K562 treated with DMSO at 1 percent for 12 hours (cell line): ENCODE results near the gene A2M. TPM values are rescaled to one million over a fixed set of nuclear protein-coding genes. Genes with fewer than 3 reads are reported as not detected.

Experiments used
- total RNA-seq: library from RNA; unstranded; fragments of 300-600 nt; gene quantifications from 2 replicates; pipeline ENCODE4 v1.2.3, GENCODE V29; 2022; ENCODE audit not compliant: insufficient read depth

A2M gene
- total RNA-seq = not detected in 2 replicates

DNA sequence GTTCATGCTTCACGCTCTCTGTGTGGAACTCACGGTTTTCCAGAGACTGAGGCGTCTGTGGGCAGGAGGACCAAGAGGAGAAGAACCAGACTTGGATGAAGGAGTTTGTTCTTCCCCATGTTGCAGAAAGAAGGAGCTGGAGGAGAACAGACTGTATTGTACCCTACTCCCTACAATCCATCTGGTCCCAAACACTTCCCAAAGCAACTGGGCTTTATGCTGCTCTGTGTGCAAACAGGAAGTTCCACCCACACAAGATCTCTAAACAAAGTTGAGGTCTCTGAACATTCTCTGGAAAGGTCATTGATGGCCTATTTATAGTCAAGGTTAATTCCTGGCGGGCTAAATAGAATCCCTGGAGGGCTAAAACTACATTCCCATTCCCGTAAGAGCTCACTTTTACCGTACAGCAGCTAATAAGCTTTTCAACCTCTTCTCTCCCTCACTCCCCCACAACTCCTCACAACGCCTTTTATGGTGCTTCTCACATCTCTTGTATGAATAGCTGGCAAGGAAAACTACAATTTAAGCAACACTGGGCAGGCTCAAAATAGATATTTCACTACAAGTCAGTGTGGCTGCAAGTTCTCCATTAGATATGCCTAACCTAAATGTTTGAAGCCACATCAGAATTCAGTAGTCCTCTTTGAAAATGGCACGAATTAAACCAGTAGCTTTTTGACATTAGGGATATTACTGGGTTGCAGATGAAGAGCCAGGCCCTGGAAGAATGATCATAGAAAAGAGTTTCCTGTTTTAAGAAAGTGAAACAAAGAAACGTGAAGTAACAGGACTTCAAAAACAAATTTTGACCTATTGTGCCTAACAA is at the start of gene A2M:
Gene A2M, minus strand, starts transcription at position 189 of the 829 bp plus-strand sequence. Its CDS starts 70 bp downstream, at position 119.

Other genes starting within 250 kb of the A2M start
- gene PHC1, start 201.4 kb downstream of the A2M start, total RNA-seq = 2.7 and 11.5 TPM in 2 replicates
- 44.2 and 71.9 TPM in 2 replicates for gene M6PR, start 166.3 kb downstream of the A2M start, total RNA-seq
- 1.9 and 5.5 TPM in 2 replicates for gene KLRG1, start 126.4 kb downstream of the A2M start, total RNA-seq
- not detected in 2 replicates for gene PZP, start 92.5 kb upstream of the A2M start, total RNA-seq